GM19467 (cell line): ENCODE results near the gene TAMALIN.

Experiments
- ATAC-seq: cut with Tn5 transposase; IDR thresholded peaks from one replicate; pipeline ENCODE4 v1.9.1; 2021; ENCODE audit warnings: mild to moderate bottlenecking, moderate library complexity; ENCODE audit not compliant: unreplicated experiment

The TAMALIN gene

DNA sequence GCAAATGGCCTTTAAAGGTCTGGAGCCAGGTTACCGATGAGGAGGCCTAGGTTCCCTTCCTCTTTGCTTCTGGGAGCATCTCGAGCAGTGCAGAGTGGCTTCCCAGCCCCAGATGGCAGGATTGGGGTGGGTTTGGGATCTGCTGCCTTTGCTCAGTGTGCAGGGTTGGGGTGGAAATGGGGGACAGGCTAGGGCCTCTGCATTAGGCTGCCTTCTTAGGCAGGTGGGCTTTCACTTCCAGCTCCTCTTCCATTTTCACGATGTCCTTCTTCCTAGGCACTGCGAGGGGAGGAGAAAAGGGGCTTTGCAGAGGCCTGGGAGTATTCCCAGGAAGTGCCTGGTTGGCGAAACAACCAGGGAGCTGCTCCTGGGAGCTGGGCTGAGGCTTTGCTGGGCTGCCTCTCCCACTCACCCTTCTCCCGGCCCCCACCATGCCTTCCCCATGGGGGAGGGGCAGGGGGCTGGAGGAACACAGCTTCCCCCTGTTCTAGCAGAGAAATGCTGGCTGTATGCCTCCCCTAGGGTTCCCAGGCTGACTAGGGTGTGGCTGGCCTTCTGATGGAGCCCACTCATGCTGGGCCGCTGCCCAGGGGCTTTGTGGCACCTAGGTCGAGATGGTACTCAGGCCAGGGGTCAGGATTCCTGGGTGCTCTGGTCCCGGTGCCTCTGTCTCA is 46.9 kb downstream of the TAMALIN start:
- no peak for ATAC-seq

GRCh38 chr12:52054231-52054832 is 47.6 kb downstream of the TAMALIN start:
- no peak for ATAC-seq

DNA sequence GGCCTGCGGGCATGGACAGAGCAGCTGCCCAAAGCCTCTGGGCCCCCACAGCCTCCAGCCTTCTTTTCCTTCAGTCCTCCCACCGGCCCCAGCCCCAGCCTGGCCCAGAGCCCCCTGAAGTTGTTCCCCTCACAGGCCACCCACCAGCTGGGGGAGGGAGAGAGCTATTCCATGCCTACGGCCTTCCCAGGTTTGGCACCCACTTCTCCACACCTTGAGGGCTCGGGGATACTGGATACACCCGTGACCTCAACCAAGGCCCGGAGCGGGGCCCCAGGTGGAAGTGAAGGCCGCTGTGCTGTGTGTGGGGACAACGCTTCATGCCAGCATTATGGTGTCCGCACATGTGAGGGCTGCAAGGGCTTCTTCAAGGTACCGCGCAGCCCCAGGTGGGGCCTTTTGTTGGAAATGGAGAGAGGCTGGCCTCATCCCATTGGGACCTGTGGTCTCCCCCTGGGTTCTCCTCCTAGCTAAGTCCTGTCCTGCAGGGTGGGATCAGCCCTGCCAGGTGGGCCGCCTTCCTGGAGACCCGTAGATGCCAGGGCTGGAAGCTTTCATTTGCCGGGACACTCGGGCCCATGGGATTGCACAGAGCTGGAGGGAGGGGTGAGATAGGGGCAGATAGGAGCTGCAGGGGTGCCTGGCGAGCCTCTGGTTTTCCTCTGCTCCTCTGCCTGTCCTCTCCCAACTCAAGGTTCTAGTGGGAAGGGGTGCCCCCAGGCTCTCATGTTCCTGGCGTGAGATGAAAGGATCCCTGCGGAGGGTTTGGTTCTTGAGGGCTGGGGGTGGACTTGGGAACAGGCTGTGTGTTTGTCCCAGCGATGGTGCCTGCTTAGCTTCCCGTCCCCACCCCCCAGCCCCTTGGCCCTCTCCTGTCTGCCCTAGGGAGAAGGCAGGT is 48.3 kb downstream of the TAMALIN start:
- no peak for ATAC-seq

GRCh38 chr12:52055731-52056711 is 49.3 kb downstream of the TAMALIN start:
- no peak for ATAC-seq

DNA sequence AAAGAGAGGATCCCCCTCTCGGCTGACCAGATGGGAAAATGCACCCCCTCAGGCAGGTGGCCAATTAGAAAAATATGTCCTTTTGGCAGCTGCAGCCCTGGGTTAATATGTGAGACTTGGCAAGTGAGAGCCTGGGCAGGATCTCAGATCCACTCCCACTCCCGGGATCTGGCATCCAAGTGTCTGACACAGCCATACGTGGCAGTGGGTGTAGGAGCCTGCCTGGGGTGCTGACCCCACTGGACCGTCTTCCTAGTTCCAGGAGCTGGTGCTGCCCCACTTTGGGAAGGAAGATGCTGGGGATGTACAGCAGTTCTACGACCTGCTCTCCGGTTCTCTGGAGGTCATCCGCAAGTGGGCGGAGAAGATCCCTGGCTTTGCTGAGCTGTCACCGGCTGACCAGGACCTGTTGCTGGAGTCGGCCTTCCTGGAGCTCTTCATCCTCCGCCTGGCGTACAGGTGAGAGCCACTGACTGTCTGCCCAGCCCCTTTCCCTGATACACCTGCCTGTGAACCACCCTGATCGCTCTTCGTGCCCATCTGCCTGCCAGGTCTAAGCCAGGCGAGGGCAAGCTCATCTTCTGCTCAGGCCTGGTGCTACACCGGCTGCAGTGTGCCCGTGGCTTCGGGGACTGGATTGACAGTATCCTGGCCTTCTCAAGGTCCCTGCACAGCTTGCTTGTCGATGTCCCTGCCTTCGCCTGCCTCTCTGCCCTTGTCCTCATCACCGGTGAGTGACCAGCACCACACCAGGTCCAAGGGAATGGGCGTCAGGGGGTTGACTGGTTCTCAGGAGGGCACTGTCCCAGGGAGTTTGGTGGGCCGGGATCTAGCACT is 50.3 kb downstream of the TAMALIN start:
- no peak for ATAC-seq

DNA sequence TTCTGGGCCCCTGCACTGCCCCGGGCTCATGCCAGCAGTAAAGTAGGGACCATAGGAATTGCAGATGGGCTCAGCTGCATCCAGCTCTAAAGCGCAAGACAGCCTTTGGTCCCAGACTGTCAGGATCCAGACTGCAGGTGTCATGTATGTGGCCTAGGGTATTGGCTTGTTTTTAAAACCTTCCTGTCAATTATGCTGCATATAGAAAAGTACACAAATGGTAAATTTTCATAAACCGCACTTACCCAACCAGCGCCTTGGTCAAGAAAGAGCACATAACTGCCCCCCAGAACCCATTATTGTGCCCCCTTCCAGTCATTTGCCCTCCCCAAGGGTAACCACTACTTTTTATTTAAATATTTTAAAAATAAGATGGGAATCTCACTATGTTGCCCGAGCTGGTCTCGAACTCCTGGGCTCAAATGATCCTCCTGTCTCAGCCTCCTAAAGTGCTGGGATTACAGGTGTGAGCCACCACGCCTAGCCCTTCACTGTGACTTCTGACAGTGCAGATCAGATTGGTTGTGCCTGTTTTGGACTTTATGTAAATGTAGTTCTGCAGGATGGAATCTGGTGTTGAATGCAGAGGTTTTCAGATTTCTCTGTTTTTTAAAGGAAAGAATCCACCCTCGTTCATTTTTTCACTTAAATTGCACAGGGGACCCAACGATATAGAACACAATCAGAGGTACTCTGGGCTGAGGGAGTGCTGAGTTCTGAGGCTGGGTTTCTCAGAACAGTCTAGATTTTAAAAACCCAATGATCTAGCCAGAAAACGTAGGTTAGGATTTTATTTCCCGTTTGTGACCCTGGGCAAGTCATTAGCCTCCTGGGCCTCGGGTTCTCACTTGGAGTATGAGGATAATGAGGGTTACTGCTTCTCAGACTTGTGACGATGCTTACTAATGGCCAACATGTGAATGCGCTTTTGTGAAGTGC is 51.2 kb downstream of the TAMALIN start:
- ATAC-seq, result no peak

GRCh38 chr12:52058631-52059361 is 52.0 kb downstream of the TAMALIN start:
- no peak for ATAC-seq

DNA sequence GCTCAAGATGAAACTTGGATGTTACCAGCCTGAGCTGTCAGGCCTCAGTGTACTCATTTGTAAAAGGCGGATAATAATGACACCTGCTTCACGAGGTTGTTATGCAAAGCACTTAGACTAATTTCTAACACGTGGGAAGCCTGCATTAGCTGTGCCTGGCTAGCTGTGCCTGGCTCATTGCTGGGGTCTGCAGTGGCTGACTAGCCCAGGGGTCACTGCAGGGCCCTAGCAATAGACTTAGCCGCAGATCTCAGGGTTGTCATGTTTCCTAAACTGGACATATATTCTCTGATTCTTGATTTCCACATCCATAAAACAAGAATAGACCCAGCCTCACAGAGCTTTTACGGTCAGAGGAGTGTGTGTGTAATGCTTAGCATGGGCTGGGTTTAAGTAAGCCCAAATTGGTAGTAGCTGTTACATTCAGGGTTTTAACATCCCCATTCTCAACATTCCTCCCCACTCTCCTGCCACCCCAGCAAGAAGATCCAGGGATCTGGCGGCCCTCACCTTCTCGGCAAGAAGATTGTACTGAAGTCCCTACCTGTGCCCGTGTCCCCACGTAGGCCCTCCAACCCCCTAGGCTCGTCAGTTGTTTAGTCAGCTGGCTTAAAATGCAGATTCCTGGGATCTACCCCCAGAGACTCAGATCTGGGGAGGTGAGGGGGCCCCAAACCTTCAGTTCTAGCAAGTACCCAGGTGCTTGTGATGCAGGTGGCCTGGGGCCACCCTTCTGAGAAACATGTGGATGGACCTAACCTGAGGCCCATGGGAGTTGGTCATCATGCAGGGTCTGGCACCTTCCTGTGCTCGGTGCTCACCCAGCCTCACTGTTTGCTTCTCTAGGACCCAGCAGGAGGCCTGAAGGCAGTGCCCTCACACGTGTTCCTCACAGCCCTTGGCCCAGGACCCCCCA is 53.1 kb downstream of the TAMALIN start:
- no peak for ATAC-seq

DNA sequence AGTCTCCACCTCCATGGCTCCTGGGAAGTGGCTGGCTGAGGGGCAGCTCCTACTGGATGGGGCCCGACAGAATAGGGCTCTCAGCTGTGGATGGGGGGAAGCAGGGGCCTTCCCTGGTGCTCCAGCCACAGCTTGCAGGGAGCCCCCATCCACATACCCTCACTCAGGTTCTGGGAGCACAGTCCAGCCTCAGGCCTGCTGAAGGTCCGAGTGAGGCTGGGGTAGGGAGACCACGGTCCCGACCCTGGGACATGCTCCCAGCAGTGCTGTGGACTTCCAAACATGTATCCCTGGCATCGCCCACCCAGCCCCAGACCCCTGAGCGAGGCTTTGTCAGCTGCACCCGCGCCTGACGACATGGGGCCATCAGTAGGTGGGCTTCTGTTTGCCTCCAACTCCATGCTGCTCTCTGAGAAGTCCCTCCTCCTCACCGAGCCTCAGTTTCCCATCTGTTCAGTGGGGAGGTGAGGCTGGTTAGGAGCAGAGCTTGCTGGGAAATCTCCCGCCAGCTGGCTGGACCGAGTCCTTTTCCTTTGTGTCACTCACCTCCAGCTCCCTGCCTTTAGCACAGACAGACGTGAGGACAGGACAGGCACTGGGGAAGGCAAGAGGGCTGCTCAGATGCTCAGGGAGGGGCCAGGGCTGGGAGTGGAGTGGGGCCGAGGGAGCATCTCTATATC is 53.9 kb downstream of the TAMALIN start:
- no peak for ATAC-seq

- ATAC-seq, result no peak
Observed at GRCh38 chr12:52061470-52062166, 54.9 kb downstream of the TAMALIN start.

GRCh38 chr12:52062167-52063081 is 55.7 kb downstream of the TAMALIN start:
- ATAC-seq, result no peak

DNA sequence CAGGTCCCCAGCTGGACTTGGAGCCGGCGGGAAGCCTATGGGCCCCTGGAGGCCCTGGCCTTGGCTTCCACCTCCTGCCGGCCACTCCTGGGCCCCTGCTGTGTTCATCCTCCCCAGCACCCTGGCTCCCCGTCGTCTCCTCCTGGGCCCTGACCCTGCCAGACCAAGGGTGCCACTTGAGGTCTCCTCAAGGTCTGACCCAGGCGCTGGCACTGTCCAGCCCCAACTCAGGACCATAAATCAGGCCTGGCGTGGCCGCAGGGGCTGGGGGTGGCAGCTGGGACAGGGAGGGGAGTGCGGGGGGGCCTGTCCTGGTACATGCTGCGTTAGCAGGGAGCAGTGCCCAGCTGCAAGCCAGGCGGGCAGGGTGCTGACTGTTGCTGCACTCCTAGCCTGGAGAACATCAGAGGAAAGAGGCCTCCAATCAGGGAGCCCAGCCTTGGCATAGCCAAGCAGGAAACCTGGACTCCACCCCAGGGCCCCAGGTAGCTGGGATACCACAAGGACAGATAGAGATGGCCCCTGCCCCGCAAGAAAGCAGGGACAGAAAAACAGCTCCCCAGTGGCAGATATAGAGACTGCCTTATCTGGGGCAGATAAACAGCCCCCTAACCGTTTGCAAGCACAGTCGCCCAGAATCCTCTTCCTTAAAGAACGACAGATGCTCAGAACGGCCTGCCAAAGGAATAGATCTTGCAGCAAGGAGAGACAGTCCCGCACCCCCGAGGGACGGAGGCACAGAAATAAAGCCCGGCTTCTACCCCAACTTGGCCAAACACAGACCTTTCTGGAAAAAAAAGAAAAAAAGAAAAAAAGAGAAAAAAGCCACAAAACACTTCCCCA is 56.6 kb downstream of the TAMALIN start:
- ATAC-seq, result no peak

DNA sequence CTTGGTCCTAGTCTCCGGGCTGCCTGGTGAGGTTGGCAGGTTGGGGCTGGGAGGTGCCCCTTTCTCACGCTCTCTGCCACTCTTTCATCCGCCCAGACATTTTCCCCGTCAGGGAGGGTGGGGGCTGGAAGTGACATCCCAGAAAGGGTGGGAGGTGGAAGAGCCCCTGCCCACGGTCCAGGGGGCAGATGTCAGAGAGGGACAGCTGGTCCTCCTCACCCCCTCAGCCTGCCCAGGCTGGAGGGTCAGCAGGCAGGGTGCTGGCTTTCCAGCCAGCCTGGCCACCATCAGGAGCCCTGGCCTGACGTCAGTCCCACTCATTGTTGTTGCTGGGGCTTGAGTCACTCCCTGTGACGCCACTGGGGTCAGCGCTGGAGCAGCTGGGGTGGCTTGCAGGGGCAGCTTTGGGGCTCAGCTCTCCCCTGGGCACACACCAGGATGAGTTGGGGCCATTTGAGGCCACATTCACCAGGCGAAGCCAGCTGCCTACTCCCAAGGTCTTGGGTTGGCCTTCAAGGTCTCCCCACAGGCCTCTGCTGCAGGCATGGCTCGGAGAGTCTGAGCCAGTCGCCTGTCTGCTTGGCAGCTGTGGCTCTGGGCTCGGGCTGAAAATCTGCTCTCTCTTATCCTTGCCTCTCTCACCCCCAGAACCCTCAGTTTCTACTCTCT is 57.4 kb downstream of the TAMALIN start:
- no peak for ATAC-seq
